Ishikawa (cell line): ENCODE measurements around the gene SCN4A.

ENCODE experiments used
- FOXM1 ChIP-seq: IDR thresholded peaks from 2 replicates; pipeline ENCODE4 v1.6.1; 2012; ENCODE audit warnings: low read depth, borderline replicate concordance
- MAX ChIP-seq: IDR thresholded peaks from 2 replicates; pipeline ENCODE4 v1.6.1; 2012
- RAD21 ChIP-seq: IDR thresholded peaks from 2 replicates; pipeline ENCODE4 v1.6.1; 2012; ENCODE audit warnings: low read depth
- TCF12 ChIP-seq: IDR thresholded peaks from 2 replicates; pipeline ENCODE4 v1.6.1; 2012; ENCODE audit warnings: low read depth
- YY1 ChIP-seq: IDR thresholded peaks from 2 replicates; pipeline ENCODE4 v1.6.1; 2012; ENCODE audit warnings: low read depth

GRCh38 chr17:63998721-63999679 is 26.3 kb upstream of the SCN4A start:
- TF ChIP-seq MAX = no peak
- no peak for TF ChIP-seq YY1
- TF ChIP-seq RAD21 = no peak
- TF ChIP-seq FOXM1 = no peak
- TF ChIP-seq TCF12 = no peak
